Upper lobe of right lung (tissue), 1 donor: ENCODE measurements around the gene EHD2. TPM values are rescaled to one million over a fixed set of nuclear protein-coding genes. Genes with fewer than 3 reads are reported as not detected.

Source experiments
- ATAC-seq: fragments of 200-7000 bp; cut with Tn5 transposase; one replicate; pipeline ENCODE4 v1.9.1; 2020; ENCODE audit warnings: mild to moderate bottlenecking, moderate library complexity
- DNase-seq: peaks from one replicate; pipeline ENCODE4 v3.0.0-alpha.2; 2020
- H3K27ac ChIP-seq: fragments of 200-600 bp; one replicate; pipeline ENCODE4 v1.8.0; 2022
- H3K27me3 ChIP-seq: fragments of 200-600 bp; one replicate; pipeline ENCODE4 v1.8.0; 2022; ENCODE audit warnings: mild to moderate bottlenecking
- H3K36me3 ChIP-seq: fragments of 200-600 bp; one replicate; pipeline ENCODE4 v1.8.0; 2022
- H3K4me1 ChIP-seq: fragments of 200-600 bp; one replicate; pipeline ENCODE4 v1.8.0; 2022
- H3K4me3 ChIP-seq: fragments of 200-600 bp; one replicate; pipeline ENCODE4 v1.8.0; 2022; ENCODE audit warnings: mild to moderate bottlenecking
- H3K9me3 ChIP-seq: fragments of 200-600 bp; one replicate; pipeline ENCODE4 v1.8.0; 2022
- CTCF ChIP-seq: fragments of 200-600 bp; IDR thresholded peaks from one replicate; pipeline ENCODE4 v1.8.0; 2022; ENCODE audit warnings: antibody characterized with exemption
- intact Hi-C: fragments of 100-400 bp; cut with DNase I; formaldehyde crosslinking; loops from one replicate; pipeline ENCODE4 v1.11.0; 2022
- total RNA-seq: library from RNA; stranded (reverse); fragmentation: NEBNext Ultra II Directional; extraction: Animal tissue kit (Norgen Biotek cat#: 25700); gene quantifications from one replicate; pipeline ENCODE4 v1.2.1, GENCODE V29; 2021
- donor health status: DM: no; HTN: yes; CAD: no; lungs with severe emphysema.

Gene EHD2
- total RNA-seq, 1 donor from 2014 or later: 210 TPM

DNA sequence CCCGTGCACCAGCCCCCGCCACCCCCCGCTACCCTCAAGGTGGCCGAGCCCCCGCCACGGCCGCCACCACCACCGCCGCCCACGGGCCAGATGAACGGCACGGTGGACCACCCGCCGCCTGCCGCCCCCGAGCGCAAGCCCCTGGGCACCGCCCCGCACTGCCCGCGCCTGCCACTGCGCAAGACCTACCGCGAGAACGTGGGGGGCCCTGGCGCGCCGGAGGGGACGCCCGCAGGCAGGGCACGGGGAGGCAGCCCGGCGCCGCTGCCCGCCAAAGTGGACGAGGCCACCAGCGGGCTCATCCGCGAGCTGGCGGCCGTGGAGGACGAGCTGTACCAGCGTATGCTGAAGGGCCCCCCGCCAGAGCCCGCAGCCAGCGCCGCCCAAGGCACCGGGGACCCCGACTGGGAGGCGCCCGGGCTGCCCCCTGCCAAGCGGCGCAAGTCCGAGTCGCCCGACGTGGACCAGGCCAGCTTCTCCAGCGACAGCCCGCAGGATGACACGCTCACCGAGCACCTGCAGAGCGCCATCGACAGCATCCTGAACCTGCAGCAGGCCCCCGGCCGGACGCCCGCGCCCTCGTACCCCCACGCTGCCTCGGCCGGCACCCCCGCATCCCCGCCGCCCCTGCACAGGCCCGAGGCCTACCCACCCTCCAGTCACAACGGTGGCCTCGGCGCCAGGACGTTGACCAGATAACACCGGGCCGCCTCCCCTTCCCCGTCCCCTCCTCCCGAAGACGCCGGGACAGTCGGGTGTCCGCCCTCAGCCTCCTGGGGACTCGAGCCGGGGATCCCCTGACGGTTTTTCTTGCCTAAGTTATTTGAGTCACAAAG, 11.3 kb upstream of the EHD2 start:
- Histone ChIP-seq H3K27ac (no peak overlapping the region), H3K36me3 (peaks cover 45% of the 10 kb centered on the region), H3K27me3 (no peaks in the 10 kb centered on the region), H3K4me3 (no peak overlapping the region), H3K9me3 (no peaks in the 10 kb centered on the region), H3K4me1 (no peaks in the 10 kb centered on the region)
- no peak for TF ChIP-seq CTCF
- intact Hi-C loops: no loop called here
- ATAC-seq (no peak), DNase-seq (no peak)

DNA sequence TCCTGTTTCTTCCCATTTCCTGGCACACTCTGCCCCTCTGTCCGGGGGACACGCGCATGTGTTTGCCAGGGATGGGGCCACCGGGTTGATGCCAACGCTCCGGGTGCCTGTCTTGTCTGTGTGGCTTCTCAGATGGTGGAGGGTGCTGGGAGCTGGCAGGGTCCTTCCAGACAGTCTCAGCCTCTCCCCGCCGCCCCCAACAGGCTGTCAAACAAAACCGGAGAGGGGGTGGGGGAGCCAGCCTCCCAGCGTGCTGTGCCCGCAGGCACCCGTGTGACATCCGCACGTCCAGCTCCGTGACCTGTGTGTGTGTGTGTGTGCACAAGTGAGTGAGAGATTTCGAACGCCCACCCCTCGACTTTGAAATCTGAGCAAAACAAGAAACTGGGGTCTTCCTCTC, 10.6 kb upstream of the EHD2 start:
- DNase-seq: no peak
- Histone ChIP-seq H3K27me3 (no peaks in the 10 kb centered on the region), H3K27ac (no peak overlapping the region), H3K4me1 (no peaks in the 10 kb centered on the region), H3K4me3 (no peak overlapping the region), H3K9me3 (no peaks in the 10 kb centered on the region), H3K36me3 (peaks cover 45% of the 10 kb centered on the region)
- no peak for TF ChIP-seq CTCF
- ATAC-seq: no peak
- intact Hi-C loops: no loop called here

DNA sequence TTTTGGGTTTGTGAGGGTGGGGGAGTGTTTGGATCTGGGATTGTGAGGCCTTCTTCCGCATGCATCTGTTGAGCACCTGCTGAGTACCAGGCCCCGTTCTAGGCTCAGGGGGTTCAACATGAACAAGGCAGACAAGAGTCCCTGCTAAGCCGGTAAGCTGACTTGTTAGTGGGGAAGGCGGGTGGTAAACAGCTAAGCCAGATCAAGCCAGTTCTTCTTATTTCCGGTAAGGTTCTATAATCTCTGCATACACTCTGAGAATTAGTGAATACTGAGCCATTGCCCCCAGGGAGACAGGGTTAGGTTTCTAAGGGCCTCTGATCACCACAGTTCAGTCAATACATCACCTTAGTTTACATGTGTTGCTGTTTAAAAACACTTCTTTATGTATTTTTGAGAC, 9.9 kb upstream of the EHD2 start:
- no peak overlapping the region for H3K4me3 ChIP-seq
- intact Hi-C loops: no loop called here
- ATAC-seq: no peak
- no peak for TF ChIP-seq CTCF
- H3K27me3 ChIP-seq: no peaks in the 10 kb centered on the region
- peaks cover 45% of the 10 kb centered on the region for H3K36me3 ChIP-seq
- H3K9me3 ChIP-seq: no peaks in the 10 kb centered on the region
- H3K27ac ChIP-seq: no peak overlapping the region
- no peaks in the 10 kb centered on the region for H3K4me1 ChIP-seq
- no peak for DNase-seq

DNA sequence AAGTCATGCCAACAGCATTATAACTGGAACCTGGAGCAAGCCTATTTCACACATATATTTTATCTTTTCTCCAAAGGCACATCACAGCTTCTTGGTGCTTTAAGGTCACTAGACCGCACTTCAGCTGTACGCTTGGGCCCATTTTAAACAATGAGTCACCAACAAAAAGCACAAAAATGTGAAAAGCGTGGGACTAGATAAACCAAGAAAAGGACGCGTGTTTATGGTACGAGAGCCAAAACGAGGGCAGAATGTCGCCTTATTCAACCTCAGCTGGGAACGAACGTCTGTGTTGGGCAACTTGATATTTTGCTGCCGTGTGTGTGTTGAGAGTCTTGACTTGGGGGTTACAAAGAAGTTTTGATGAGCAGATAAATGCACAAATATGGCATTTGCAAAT, 9.2 kb upstream of the EHD2 start:
- DNase-seq (no peak), ATAC-seq (no peak)
- H3K9me3 ChIP-seq: no peaks in the 10 kb centered on the region
- H3K4me1 ChIP-seq: no peaks in the 10 kb centered on the region
- no peak overlapping the region for H3K4me3 ChIP-seq
- TF ChIP-seq CTCF: no peak
- intact Hi-C loops: no loop called here
- H3K36me3 ChIP-seq: peaks cover 40% of the 10 kb centered on the region
- no peak overlapping the region for H3K27ac ChIP-seq
- no peaks in the 10 kb centered on the region for H3K27me3 ChIP-seq

DNA sequence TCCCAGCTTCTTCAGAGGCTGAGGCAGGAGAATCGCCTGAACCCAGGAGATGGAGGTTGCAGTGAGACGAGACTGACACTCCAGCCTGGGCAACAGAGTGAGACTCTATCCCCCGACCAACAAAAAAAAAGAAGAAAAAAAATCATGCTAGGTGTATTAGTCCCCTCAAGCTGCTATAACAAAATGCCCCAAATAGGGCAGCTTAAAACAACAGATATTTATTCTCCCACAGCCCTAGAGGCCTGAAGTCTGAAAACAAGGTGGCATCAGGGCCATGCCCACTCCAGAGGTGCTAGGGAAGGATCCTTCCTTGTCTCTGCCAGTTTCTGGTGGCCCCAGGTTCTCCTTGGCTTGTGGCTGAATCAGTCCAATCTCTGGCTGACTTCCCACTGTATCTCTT, 8.6 kb upstream of the EHD2 start:
- ATAC-seq (no peak), DNase-seq (no peak)
- H3K9me3 ChIP-seq: no peaks in the 10 kb centered on the region
- no peaks in the 10 kb centered on the region for H3K4me1 ChIP-seq
- no peak overlapping the region for H3K4me3 ChIP-seq
- H3K36me3 ChIP-seq: peaks cover 33% of the 10 kb centered on the region
- no peak overlapping the region for H3K27ac ChIP-seq
- intact Hi-C loops: no loop called here
- no peak for TF ChIP-seq CTCF
- no peaks in the 10 kb centered on the region for H3K27me3 ChIP-seq
